Measurements from ENCODE around the gene TNNT3. TPM values are rescaled to one million over a fixed set of nuclear protein-coding genes. Genes with fewer than 3 reads are reported as not detected.

Gene TNNT3
- total and polyA plus RNA-seq, 2 of the 4 experiments (the other 2 are of a cell fraction) = not detected

GRCh38 chr11:1922481-1923081 lies 3.1 kb downstream of the TNNT3 start:
- ATAC-seq (ENCODE audit: low read depth) (no peak), DNase-seq (no peak)
- ChIA-PET POLR2A (ENCODE audit: unreplicated experiment) (no interaction called here), CTCF (no interaction called here)
- Histone ChIP-seq H3K27me3 (ENCODE audit: control insufficient read depth, insufficient read depth, low read length) (peaks cover 10% of the 10 kb centered on the region), H3K4me1 (ENCODE audit: control insufficient read depth, insufficient read depth, low read length) (no peaks in the 10 kb centered on the region), H3K4me3 (ENCODE audit: insufficient read depth, low read depth, low read length) (no peak overlapping the region), H2BK120ac (ENCODE audit: low read depth, low read length) (no peak overlapping the region), H3K23ac (ENCODE audit: low read depth, low read length) (no peak overlapping the region), H4K8ac (ENCODE audit: low read depth in 2 of 2, low read length in 2 of 2) (no peak overlapping the region), H4K91ac (ENCODE audit: insufficient read depth, low read depth, low read length) (no peak overlapping the region), H2BK15ac (ENCODE audit: low read depth, low read length) (no peak overlapping the region), H3K27ac (ENCODE audit: insufficient read depth, low read length) (no peak overlapping the region), H3K4me2 (ENCODE audit: low read depth, low read length) (no peak overlapping the region), H4K5ac (ENCODE audit: low read depth, low read length) (no peak overlapping the region), H3K9me3 (ENCODE audit: control insufficient read depth, insufficient read depth, low read length) (no peaks in the 10 kb centered on the region), H4K20me1 (ENCODE audit: insufficient read depth, low read length) (no peaks in the 10 kb centered on the region), H3K36me3 (ENCODE audit: control insufficient read depth, insufficient read depth, low read length) (no peaks in the 10 kb centered on the region), H3K79me1 (ENCODE audit: low read depth in 1 of 2, low read length in 2 of 2) (no peaks in the 10 kb centered on the region), H3K4ac (ENCODE audit: low read depth, low read length) (no peak overlapping the region), H2AK5ac (ENCODE audit: low read depth, low read length) (no peak overlapping the region), H3K9ac (ENCODE audit: low read depth, low read length) (no peak overlapping the region), H3K56ac (ENCODE audit: extremely low read depth, insufficient read depth, low read length) (no peak overlapping the region), H3K14ac (replicated peaks; ENCODE audit: low read depth, low read length) (no peak overlapping the region), H3K18ac (ENCODE audit: low read depth, low read length) (no peak overlapping the region), H2AFZ (replicated peaks; ENCODE audit: low read length, poor library complexity) (no peak overlapping the region), H2AK9ac (replicated peaks; ENCODE audit: low read depth, low read length, poor library complexity) (no peak overlapping the region), H2BK20ac (ENCODE audit: low read depth, low read length) (no peak overlapping the region), H3K9me1 (ENCODE audit: insufficient read depth, low read length) (no peaks in the 10 kb centered on the region), H2BK5ac (ENCODE audit: low read depth, low read length, poor library complexity, severe bottlenecking) (no peak overlapping the region)
- intact Hi-C loops (cut with micrococcal nuclease) = no loop called here
- dilution Hi-C loops (cut with HindIII; ENCODE audit: low sequenced_read_pairs, unreplicated experiment) = no loop called here
- WGBS, 2 experiments (ENCODE audit: extremely low coverage in 2 of 2, insufficient read length in 1 of 2) = 52% methylated on average over 4 of the region's 14 CpGs; no CpG with 5 or more reads in 1 of the 2 experiments
- no TSS peak for BruUV-seq (replicated peaks)
- TF ChIP-seq RCOR1 (IDR thresholded peaks at IDR 0.05; ENCODE audit: insufficient replicate concordance, low read length) = no peak
- in situ Hi-C loops (cut with MboI; ENCODE audit: low sequenced_read_pairs) = no loop called here

Data from IMR-90 (cell line).